BJ (cell line): ENCODE measurements around the gene CETN1. TPM values are rescaled to one million over a fixed set of nuclear protein-coding genes. Genes with fewer than 3 reads are reported as not detected.

Source experiments
- CTCF ChIA-PET: fragments of 350-600 bp; formaldehyde crosslinking; extraction: SDS; loops from one replicate; lab custom pipeline; 2021; ENCODE audit warnings: antibody characterized with exemption, inconsistent platforms; lab: Yijun Ruan, JAX
- POLR2A ChIA-PET: fragments of 300-600 bp; sonication (Branson Sonifier 250); formaldehyde crosslinking; extraction: SDS; loops from one replicate; lab custom pipeline; 2021; ENCODE audit warnings: antibody characterized with exemption; lab: Charles Lee
- DNase-seq: peaks from one replicate; pipeline ENCODE4 v3.0.0-alpha.2; 2011; ENCODE audit warnings: low read depth
- H3K27me3 ChIP-seq: 2 replicates; pipeline ENCODE4 v1.6.0; 2011; ENCODE audit warnings: low read length; ENCODE audit not compliant: control insufficient read depth, insufficient read depth
- H3K36me3 ChIP-seq: 2 replicates; pipeline ENCODE4 v1.5.1; 2011; ENCODE audit warnings: low read length; ENCODE audit not compliant: control insufficient read depth, insufficient read depth
- H3K4me3 ChIP-seq: 2 replicates; pipeline ENCODE4 v1.5.1; 2011; ENCODE audit warnings: low read depth, mild to moderate bottlenecking, control low read depth, low read length
- CTCF ChIP-seq: IDR thresholded peaks from 2 replicates; pipeline ENCODE4 v1.5.1; 2011; ENCODE audit warnings: low read depth, mild to moderate bottlenecking, control low read depth, inconsistent platforms, low read length, moderate library complexity; ENCODE audit not compliant: insufficient read depth
- polyA plus RNA-seq: library from polyadenylated mRNA; depleted of rRNA; stranded (reverse); fragments of >200 nt; gene quantifications from 2 replicates; pipeline ENCODE4 v1.2.3, GENCODE V29; 2011

Gene CETN1
- polyA plus RNA-seq, 1 experiment: not detected

- no peaks in the 10 kb centered on the region for H3K36me3 ChIP-seq
Observed at GRCh38 chr18:549967-550366, 30.2 kb upstream of the CETN1 start.

GRCh38 chr18:551404-552061 is 28.6 kb upstream of the CETN1 start:
- no peak for TF ChIP-seq CTCF
- Histone ChIP-seq H3K4me3 (no peak overlapping the region), H3K27me3 (no peaks in the 10 kb centered on the region), H3K36me3 (no peaks in the 10 kb centered on the region)
- ChIA-PET CTCF (no interaction called here), POLR2A (no interaction called here)
- no peak for DNase-seq

More at GRCh38 chr18:549967-550366, 30.2 kb upstream of the CETN1 start:
- ChIA-PET CTCF (no interaction called here), POLR2A (no interaction called here)
- no peak for TF ChIP-seq CTCF
- H3K27me3 ChIP-seq: peaks cover 2% of the 10 kb centered on the region
- no peak for DNase-seq
- no peak overlapping the region for H3K4me3 ChIP-seq

DNA sequence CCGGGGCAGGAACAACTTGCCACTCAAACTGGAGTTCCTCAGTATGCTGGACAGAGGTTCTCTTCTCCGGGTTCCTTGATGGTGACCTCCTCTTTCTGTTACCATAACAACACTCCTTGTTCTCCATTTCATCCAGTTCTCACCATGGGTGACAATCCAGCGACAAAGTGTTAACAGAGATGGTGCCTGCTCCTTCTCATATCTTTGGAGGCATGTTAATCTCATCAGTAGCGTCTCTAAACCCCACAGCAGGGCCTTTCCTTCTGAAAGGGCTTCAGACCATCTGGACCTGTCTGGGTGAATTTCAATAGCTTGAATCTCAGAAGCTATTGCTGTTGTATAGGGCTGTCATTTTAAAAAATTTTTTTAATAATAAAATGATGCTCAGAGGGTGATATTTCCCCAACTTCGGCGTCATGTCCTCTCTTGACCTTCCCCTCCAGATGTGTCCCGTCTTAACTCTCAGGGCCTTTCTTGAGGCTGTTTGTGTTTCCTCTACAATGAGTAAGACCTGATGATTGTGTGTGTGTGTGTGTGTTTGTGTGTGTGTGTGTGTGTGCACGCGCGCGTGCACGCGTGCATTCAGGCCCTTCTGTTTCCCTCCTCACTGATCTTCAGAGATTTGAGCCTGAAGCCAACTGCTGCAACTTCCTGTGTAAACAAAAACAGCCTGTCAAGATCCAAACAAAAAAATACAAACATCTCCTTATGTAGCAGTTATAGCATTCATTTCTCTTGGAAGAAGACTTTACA is 24.3 kb upstream of the CETN1 start:
- POLR2A ChIA-PET: no interaction called here

DNA sequence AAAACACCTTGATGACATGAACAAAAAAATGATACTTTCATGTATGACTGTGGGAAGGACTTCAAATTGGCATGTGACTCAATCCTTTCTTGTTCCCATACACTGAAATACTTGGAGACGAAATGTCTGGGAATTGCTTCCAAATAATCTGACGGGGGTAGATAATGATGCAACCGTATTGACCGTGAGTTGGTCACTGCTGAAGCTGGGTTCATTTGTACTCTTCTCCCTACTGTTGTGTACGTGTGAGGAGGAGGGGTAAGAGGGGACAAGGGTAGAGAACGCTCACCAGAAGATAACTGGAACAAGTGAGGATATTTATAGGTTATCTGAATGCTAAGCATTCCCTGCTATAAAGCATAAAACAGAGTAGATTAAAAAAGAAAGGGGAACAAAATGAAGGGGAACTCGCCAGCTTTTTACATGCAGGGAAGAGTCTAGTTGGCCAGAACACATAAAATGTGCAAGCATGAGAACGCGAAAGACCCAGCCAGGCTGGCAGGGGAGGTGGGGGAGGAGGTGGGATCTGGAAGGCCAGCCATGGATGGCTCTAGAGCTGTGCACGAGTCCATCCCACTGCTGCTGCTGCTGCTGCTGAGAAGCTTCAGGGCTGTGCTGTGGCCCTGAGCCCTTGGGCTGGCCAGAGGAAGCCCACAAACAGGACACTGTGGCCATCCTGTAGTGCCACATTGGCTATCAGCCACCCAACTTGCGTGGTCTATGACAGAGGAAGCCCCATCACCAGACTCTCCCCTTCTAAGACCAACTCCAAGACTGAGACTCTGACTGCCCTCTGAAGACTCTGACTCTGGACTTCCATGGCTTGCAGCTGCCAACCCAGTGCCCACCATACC is 15.2 kb upstream of the CETN1 start:
- no peak for TF ChIP-seq CTCF
- POLR2A ChIA-PET: no interaction called here
- Histone ChIP-seq H3K36me3 (no peaks in the 10 kb centered on the region), H3K27me3 (peaks cover 5% of the 10 kb centered on the region; the same call in 1 of the 2 replicates), H3K4me3 (no peak overlapping the region)
- no peak for DNase-seq
- CTCF ChIA-PET: interaction anchor here (0.6 to 1.6 kb wide), 3 partner anchors 9 to 213 kb away, joined by 3 read pairs; partner anchors contain the start of gene COLEC12

More for the DNA sequence above, 24.3 kb upstream of the CETN1 start:
- Histone ChIP-seq H3K4me3 (no peak overlapping the region), H3K27me3 (no peaks in the 10 kb centered on the region), H3K36me3 (no peaks in the 10 kb centered on the region)
- no peak for DNase-seq
- CTCF ChIA-PET: interaction anchor here (0.7 kb wide), 1 partner anchor 10 kb away, joined by 3 read pairs; no protein-coding TSS in a partner anchor
- TF ChIP-seq CTCF: no peak
